ENCODE results near the gene C2orf69. TPM values are rescaled to one million over a fixed set of nuclear protein-coding genes. Genes with fewer than 3 reads are reported as not detected.

The C2orf69 gene, protein sequence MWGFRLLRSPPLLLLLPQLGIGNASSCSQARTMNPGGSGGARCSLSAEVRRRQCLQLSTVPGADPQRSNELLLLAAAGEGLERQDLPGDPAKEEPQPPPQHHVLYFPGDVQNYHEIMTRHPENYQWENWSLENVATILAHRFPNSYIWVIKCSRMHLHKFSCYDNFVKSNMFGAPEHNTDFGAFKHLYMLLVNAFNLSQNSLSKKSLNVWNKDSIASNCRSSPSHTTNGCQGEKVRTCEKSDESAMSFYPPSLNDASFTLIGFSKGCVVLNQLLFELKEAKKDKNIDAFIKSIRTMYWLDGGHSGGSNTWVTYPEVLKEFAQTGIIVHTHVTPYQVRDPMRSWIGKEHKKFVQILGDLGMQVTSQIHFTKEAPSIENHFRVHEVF
- 6.6 to 8.6 TPM (median 8.4 TPM) in 5 replicates for total RNA-seq (2022; extraction: Qiagen RNA extraction)

DNA sequence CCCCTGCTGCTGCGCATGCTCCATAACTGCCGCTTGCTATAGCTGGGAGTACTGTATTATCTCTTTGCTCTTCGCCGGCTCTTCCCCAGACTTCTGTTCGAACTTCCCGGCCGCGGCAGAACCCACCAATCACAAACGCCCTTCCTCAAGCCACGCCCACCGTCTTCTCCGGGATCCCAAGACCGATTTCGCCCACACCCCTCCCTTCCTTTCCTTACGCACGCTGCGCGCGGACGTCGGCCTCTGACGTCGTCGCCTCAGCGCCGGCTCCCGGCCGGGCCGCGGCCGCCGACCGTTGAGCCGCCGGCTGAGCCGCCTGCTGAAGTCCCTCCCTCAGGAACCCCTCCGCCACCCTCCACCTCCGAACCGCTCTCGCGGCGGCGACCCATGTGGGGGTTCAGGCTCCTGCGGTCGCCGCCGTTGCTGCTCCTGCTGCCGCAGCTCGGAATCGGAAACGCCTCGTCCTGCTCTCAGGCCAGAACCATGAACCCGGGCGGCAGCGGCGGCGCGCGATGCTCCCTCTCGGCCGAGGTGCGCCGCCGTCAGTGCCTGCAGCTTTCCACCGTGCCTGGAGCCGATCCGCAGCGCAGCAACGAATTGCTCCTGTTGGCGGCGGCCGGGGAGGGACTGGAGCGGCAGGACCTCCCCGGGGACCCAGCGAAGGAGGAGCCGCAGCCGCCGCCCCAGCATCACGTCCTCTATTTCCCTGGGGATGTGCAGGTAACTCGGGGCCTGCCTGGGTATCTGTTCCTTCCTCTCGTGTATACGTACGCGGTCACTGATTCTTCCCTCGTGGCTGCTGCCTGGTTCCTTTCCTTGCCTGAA, at the start of gene C2orf69:
TSS of gene C2orf69 (plus strand) at position 242 of the 825 bp plus-strand sequence. CDS start at position 388, 146 bp downstream.

DNA sequence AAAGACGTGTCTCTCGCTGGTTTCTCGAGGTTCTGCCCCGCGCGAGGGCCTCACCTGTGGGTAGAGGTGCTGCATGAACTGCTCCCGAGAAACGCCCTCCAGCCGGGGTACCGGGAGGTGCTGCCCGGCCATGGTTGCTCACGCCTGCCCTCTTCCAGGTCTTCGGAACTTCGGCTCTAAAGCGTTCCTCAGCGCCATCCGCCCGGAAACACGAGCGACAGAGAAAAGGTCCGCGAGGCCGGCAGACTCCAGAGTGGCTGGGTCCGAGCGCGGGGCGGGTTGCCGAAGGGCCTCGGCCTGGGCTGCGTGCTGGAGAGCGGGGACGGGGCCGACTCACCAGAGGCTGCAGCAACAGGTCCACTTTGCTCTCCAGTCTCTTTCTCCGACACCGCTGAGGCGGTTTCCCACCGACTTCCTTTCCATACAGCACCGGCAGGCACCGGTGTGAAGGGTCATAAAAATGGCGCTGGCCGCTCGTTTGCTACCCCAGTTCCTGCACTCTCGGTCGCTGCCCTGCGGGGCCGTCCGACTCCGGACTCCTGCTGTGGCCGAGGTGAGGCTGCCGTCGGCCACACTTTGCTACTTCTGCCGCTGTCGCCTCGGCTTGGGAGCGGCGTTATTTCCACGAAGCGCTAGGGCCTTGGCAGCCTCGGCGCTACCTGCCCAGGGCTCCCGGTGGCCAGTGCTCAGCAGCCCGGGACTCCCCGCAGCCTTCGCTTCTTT, 44.4 kb downstream of the C2orf69 start, which contains the start of the genes MAIP1 and TYW5:
TSS of gene MAIP1 (plus strand) at position 244 of the 723 bp plus-strand sequence. CDS start at position 461, 217 bp downstream.
TSS of gene TYW5 (minus strand) at position 153 of the 723 bp plus-strand sequence. CDS start at position 132, 21 bp downstream.

Other genes with a start within 250 kb of the C2orf69 start
- gene FTCDNL1, start 60.1 kb upstream of the C2orf69 start, total RNA-seq (2022; extraction: Qiagen RNA extraction), result 2.2 to 3.2 TPM (median 2.6 TPM) in 5 replicates
- 6.8 to 9.3 TPM (median 7.1 TPM) in 5 replicates for gene TYW5, start 44.2 kb downstream of the C2orf69 start, total RNA-seq (2022; extraction: Qiagen RNA extraction)
- 35.7 to 42.4 TPM (median 39.8 TPM) in 5 replicates for gene MAIP1, start 44.3 kb downstream of the C2orf69 start, total RNA-seq (2022; extraction: Qiagen RNA extraction)